ENCODE results near the gene NRG3. TPM values are rescaled to one million over a fixed set of nuclear protein-coding genes. Genes with fewer than 3 reads are reported as not detected.

The NRG3 gene
- total and polyA plus RNA-seq, 2 of the 4 experiments (the other 2 are of a cell fraction): not detected

GRCh38 chr10:82814635-82815034, 939.6 kb downstream of the NRG3 start:
- no TSS peak for BruUV-seq (replicated peaks)
- H3K79me1 ChIP-seq (ENCODE audit: low read depth in 1 of 2, low read length in 2 of 2): no peaks in the 10 kb centered on the region
- no peak overlapping the region for H2AK9ac ChIP-seq (replicated peaks; ENCODE audit: low read depth, low read length, poor library complexity)
- CTCF ChIA-PET: no interaction called here
- H3K4me2 ChIP-seq (ENCODE audit: low read depth, low read length): no peak overlapping the region
- H3K14ac ChIP-seq (replicated peaks; ENCODE audit: low read depth, low read length): no peak overlapping the region
- in situ Hi-C loops (cut with MboI; ENCODE audit: low sequenced_read_pairs): no loop called here
- H4K8ac ChIP-seq (ENCODE audit: low read depth in 2 of 2, low read length in 2 of 2): no peak overlapping the region
- no peaks in the 10 kb centered on the region for H3K9me1 ChIP-seq (ENCODE audit: insufficient read depth, low read length)
- H3K56ac ChIP-seq (ENCODE audit: extremely low read depth, insufficient read depth, low read length): no peak overlapping the region
- no peak overlapping the region for H2BK5ac ChIP-seq (ENCODE audit: low read depth, low read length, poor library complexity, severe bottlenecking)
- no peak overlapping the region for H3K23ac ChIP-seq (ENCODE audit: low read depth, low read length)
- H3K9ac ChIP-seq (ENCODE audit: low read depth, low read length): no peak overlapping the region
- no peak overlapping the region for H2BK20ac ChIP-seq (ENCODE audit: low read depth, low read length)
- no peak overlapping the region for H2AFZ ChIP-seq (replicated peaks; ENCODE audit: low read length, poor library complexity)
- no peaks in the 10 kb centered on the region for H3K4me1 ChIP-seq (ENCODE audit: control insufficient read depth, insufficient read depth, low read length)
- dilution Hi-C loops (cut with HindIII; ENCODE audit: low sequenced_read_pairs, unreplicated experiment): no loop called here
- no peak overlapping the region for H2BK15ac ChIP-seq (ENCODE audit: low read depth, low read length)
- ATAC-seq (ENCODE audit: low read depth) (no peak), DNase-seq (no peak)
- POLR2A ChIA-PET (ENCODE audit: unreplicated experiment): no interaction called here
- H3K18ac ChIP-seq (ENCODE audit: low read depth, low read length): no peak overlapping the region
- H3K9me3 ChIP-seq (ENCODE audit: control insufficient read depth, insufficient read depth, low read length): peaks cover 17% of the 10 kb centered on the region
- intact Hi-C loops (cut with micrococcal nuclease): no loop called here
- H2AK5ac ChIP-seq (ENCODE audit: low read depth, low read length): no peak overlapping the region
- H4K20me1 ChIP-seq (ENCODE audit: insufficient read depth, low read length): no peaks in the 10 kb centered on the region
- H3K4ac ChIP-seq (ENCODE audit: low read depth, low read length): no peak overlapping the region
- TF ChIP-seq RAD21 (IDR thresholded peaks at IDR 0.05; ENCODE audit: low read length) (no peak), BHLHE40 (IDR thresholded peaks at IDR 0.05; ENCODE audit: low read depth, low read length) (no peak), MAFK (IDR thresholded peaks at IDR 0.05; ENCODE audit: low read depth, low read length) (no peak), USF2 (IDR thresholded peaks at IDR 0.05; ENCODE audit: low read depth, low read length) (no peak), RCOR1 (IDR thresholded peaks at IDR 0.05; ENCODE audit: insufficient replicate concordance, low read length) (no peak), MXI1 (IDR thresholded peaks at IDR 0.05; ENCODE audit: borderline replicate concordance, low read depth, low read length) (no peak), POLR2A (IDR thresholded peaks at IDR 0.05; ENCODE audit: low read depth, low read length) (no peak), CEBPB (IDR thresholded peaks at IDR 0.05; ENCODE audit: low read depth, low read length) (no peak), SMC3 (IDR thresholded peaks at IDR 0.05; ENCODE audit: low read depth, low read length) (no peak), CHD1 (IDR thresholded peaks at IDR 0.05; ENCODE audit: low read depth, low read length) (no peak), FOS (IDR thresholded peaks at IDR 0.05; ENCODE audit: low read depth, low read length) (no peak), CTCF (conservative IDR thresholded peaks at IDR 0.05; ENCODE audit: low read depth, low read length) (no peak), NFE2L2 (IDR thresholded peaks at IDR 0.05; ENCODE audit: low read depth, low read length) (no peak), RFX5 (IDR thresholded peaks at IDR 0.05; ENCODE audit: low read depth, low read length) (no peak), MAZ (IDR thresholded peaks at IDR 0.05; ENCODE audit: borderline replicate concordance, low read depth, low read length) (no peak)
- TF ChIP-seq, protein P1, sequence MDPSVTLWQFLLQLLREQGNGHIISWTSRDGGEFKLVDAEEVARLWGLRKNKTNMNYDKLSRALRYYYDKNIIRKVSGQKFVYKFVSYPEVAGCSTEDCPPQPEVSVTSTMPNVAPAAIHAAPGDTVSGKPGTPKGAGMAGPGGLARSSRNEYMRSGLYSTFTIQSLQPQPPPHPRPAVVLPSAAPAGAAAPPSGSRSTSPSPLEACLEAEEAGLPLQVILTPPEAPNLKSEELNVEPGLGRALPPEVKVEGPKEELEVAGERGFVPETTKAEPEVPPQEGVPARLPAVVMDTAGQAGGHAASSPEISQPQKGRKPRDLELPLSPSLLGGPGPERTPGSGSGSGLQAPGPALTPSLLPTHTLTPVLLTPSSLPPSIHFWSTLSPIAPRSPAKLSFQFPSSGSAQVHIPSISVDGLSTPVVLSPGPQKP (IDR thresholded peaks at IDR 0.05; ENCODE audit: borderline replicate concordance, low read depth, low read length): no peak
- no peak overlapping the region for H4K5ac ChIP-seq (ENCODE audit: low read depth, low read length)
- no peak overlapping the region for H3K4me3 ChIP-seq (ENCODE audit: insufficient read depth, low read depth, low read length)
- no peaks in the 10 kb centered on the region for H3K36me3 ChIP-seq (ENCODE audit: control insufficient read depth, insufficient read depth, low read length)
- no peak overlapping the region for H2BK120ac ChIP-seq (ENCODE audit: low read depth, low read length)
- no peak overlapping the region for H3K27ac ChIP-seq (ENCODE audit: insufficient read depth, low read length)
- H4K91ac ChIP-seq (ENCODE audit: insufficient read depth, low read depth, low read length): no peak overlapping the region
- no peaks in the 10 kb centered on the region for H3K27me3 ChIP-seq (ENCODE audit: control insufficient read depth, insufficient read depth, low read length)

Measured in IMR-90 (cell line).